ENCODE measurements around the gene PPP2R5C.
"Not testable (repeated sequence)": the region's sequence is repeated elsewhere in the genome, so short reads cannot be mapped to it uniquely, and the experiment has no call there.

The PPP2R5C gene

GRCh38 chr14:101725652-101726051, 35.9 kb upstream of the PPP2R5C start:
- H3K9me3 ChIP-seq (replicated peaks in 1 of 11), result peaks cover 4 to 11% (median 6%) of the 10 kb centered on the region in 11 experiments; a peak in 14 of 22 replicates
- H3K27me3 ChIP-seq, result not testable (repeated sequence)

GRCh38 chr14:101726295-101726953, 35.1 kb upstream of the PPP2R5C start:
- no peak overlapping the region for H3K27ac ChIP-seq
- H3K4me3 ChIP-seq, result no peak overlapping the region
- TF ChIP-seq Cebpa-rat (IDR thresholded peaks at IDR 0.05), result no peak
- H4K20me1 ChIP-seq, result no peaks in the 10 kb centered on the region
- H3K9me3 ChIP-seq (replicated peaks in 1 of 11), result peaks cover 4 to 11% (median 6%) of the 10 kb centered on the region in 11 experiments; a peak in 14 of 22 replicates
- H3K9ac ChIP-seq, result no peak overlapping the region
- H3K4me2 ChIP-seq, result no peak overlapping the region
- H3K4me1 ChIP-seq, result peaks cover 22 to 29% (median 24%) of the 10 kb centered on the region in 10 experiments
- no peaks in the 10 kb centered on the region for H3K36me3 ChIP-seq
- H3K27me3 ChIP-seq, result no peaks in the 10 kb centered on the region

More at GRCh38 chr14:101725652-101726051, 35.9 kb upstream of the PPP2R5C start:
- not testable (repeated sequence) for H3K36me3 ChIP-seq, H3K9ac ChIP-seq, H3K27ac ChIP-seq, H4K20me1 ChIP-seq, H3K4me2 ChIP-seq, H3K4me3 ChIP-seq
- 0 out of 22 replicates have a peak, but pooled peaks of 1 of the 11 experiments have one; percentile 22 for TF ChIP-seq Cebpa-rat (IDR thresholded peaks at IDR 0.05)
- peaks cover 18 to 25% (median 20%) of the 10 kb centered on the region in 10 experiments for H3K4me1 ChIP-seq

GRCh38 chr14:101726954-101727302, 34.6 kb upstream of the PPP2R5C start:
- H3K9ac ChIP-seq, result no peak overlapping the region
- no peak overlapping the region for H3K27ac ChIP-seq
- no peak for TF ChIP-seq Cebpa-rat (IDR thresholded peaks at IDR 0.05)
- no peak overlapping the region for H3K4me3 ChIP-seq
- H3K27me3 ChIP-seq, result no peaks in the 10 kb centered on the region
- no peak overlapping the region for H3K4me2 ChIP-seq
- H3K36me3 ChIP-seq, result no peaks in the 10 kb centered on the region
- H3K9me3 ChIP-seq (replicated peaks in 1 of 11), result peaks cover 4 to 11% (median 6%) of the 10 kb centered on the region in 11 experiments; a peak in 14 of 22 replicates
- peaks cover 22 to 29% (median 24%) of the 10 kb centered on the region in 10 experiments for H3K4me1 ChIP-seq
- H4K20me1 ChIP-seq, result no peaks in the 10 kb centered on the region

GRCh38 chr14:101727611-101728366, 33.7 kb upstream of the PPP2R5C start:
- Histone ChIP-seq H3K4me3 (no peak overlapping the region), H3K27ac (no peak overlapping the region), H3K9ac (no peak overlapping the region), H3K4me2 (no peak overlapping the region), H3K27me3 (no peaks in the 10 kb centered on the region), H3K9me3 (replicated peaks in 1 of 11) (peaks cover 4 to 13% (median 5%) of the 10 kb centered on the region in 11 experiments; a peak in 14 of 22 replicates), H4K20me1 (no peaks in the 10 kb centered on the region), H3K36me3 (no peaks in the 10 kb centered on the region), H3K4me1 (peaks cover 20 to 29% (median 25%) of the 10 kb centered on the region in 10 experiments)
- TF ChIP-seq Cebpa-rat (IDR thresholded peaks at IDR 0.05), result no peak

GRCh38 chr14:101728367-101728742, 33.2 kb upstream of the PPP2R5C start:
- no peaks in the 10 kb centered on the region for H4K20me1 ChIP-seq
- no peak overlapping the region for H3K4me3 ChIP-seq
- no peaks in the 10 kb centered on the region for H3K36me3 ChIP-seq
- TF ChIP-seq Cebpa-rat (IDR thresholded peaks at IDR 0.05), result no peak
- H3K27ac ChIP-seq, result no peak overlapping the region
- H3K4me2 ChIP-seq, result no peak overlapping the region
- peaks cover 20 to 32% (median 29%) of the 10 kb centered on the region in 10 experiments for H3K4me1 ChIP-seq
- peaks cover 0 to 14% (median under 1%) of the 10 kb centered on the region in 11 experiments; a peak in 4 of 22 replicates for H3K9me3 ChIP-seq (replicated peaks in 1 of 11)
- H3K9ac ChIP-seq, result no peak overlapping the region
- no peaks in the 10 kb centered on the region for H3K27me3 ChIP-seq

- Histone ChIP-seq H4K20me1 (no peaks in the 10 kb centered on the region), H3K9me3 (replicated peaks in 1 of 11) (peaks cover 0 to 15% (median 0%) of the 10 kb centered on the region in 11 experiments; a peak in 4 of 22 replicates), H3K27ac (0 out of 22 replicates have a peak overlapping the region, but pooled peaks of 1 of the 11 experiments have one; percentile 80), H3K4me1 (peaks cover 20 to 41% (median 38%) of the 10 kb centered on the region in 10 experiments), H3K36me3 (no peaks in the 10 kb centered on the region), H3K4me2 (no peak overlapping the region; a peak in 1 of 22 replicates), H3K27me3 (no peaks in the 10 kb centered on the region), H3K9ac (no peak overlapping the region), H3K4me3 (no peak overlapping the region)
- no peak for TF ChIP-seq Cebpa-rat (IDR thresholded peaks at IDR 0.05)
Observed at GRCh38 chr14:101729382-101729781, 32.1 kb upstream of the PPP2R5C start.

- not testable (repeated sequence) for H3K4me3 ChIP-seq, H3K36me3 ChIP-seq, H3K27me3 ChIP-seq, H4K20me1 ChIP-seq
- Histone ChIP-seq H3K4me1 (peaks cover 26 to 49% (median 44%) of the 10 kb centered on the region in 10 experiments), H3K9me3 (replicated peaks in 1 of 11) (peaks cover 0 to 15% (median 0%) of the 10 kb centered on the region in 11 experiments; a peak in 4 of 22 replicates), H3K27ac (peak overlapping the region in 8 of 11 experiments; percentile 44 to 85 (median 71); a peak in 14 of 22 replicates), H3K9ac (peak overlapping the region in 1 of 11 experiments; percentile 66; a peak in 2 of 22 replicates), H3K4me2 (peak overlapping the region in 7 of 11 experiments; percentile 69 to 89 (median 79); a peak in 10 of 22 replicates)
Observed at GRCh38 chr14:101730157-101730556, 31.4 kb upstream of the PPP2R5C start.

GRCh38 chr14:101730626-101731186, 30.8 kb upstream of the PPP2R5C start:
- Histone ChIP-seq H4K20me1 (no peaks in the 10 kb centered on the region), H3K9ac (peak overlapping the region in 10 of 11 experiments; percentile 29 to 66 (median 54); a peak in 12 of 22 replicates), H3K9me3 (replicated peaks in 1 of 11) (peaks cover 0 to 15% (median 0%) of the 10 kb centered on the region in 11 experiments; a peak in 4 of 22 replicates), H3K27me3 (no peaks in the 10 kb centered on the region), H3K36me3 (no peaks in the 10 kb centered on the region), H3K4me3 (peak overlapping the region in 2 of 10 experiments; percentile 1 to 18; a peak in 2 of 20 replicates), H3K4me2 (peak overlapping the region; percentile 69 to 89 (median 80)), H3K4me1 (peaks cover 29 to 54% (median 49%) of the 10 kb centered on the region in 10 experiments), H3K27ac (peak overlapping the region in 10 of 11 experiments; percentile 44 to 85 (median 70); a peak in 20 of 22 replicates)
- no peak for TF ChIP-seq Cebpa-rat (IDR thresholded peaks at IDR 0.05)
